K562 (cell line): ENCODE results near the gene MMP23B. TPM values are rescaled to one million over a fixed set of nuclear protein-coding genes. Genes with fewer than 3 reads are reported as not detected.
A peak's percentile ranks its signal among the peaks of the same experiment; 100 is the strongest.

Source experiments
- ATAC-seq: fragments of 200-7000 bp; cut with Tn5 transposase; 3 replicates; pipeline ENCODE4 v1.9.1; 2020; ENCODE audit warnings: moderate library complexity
- BruUV-seq: library from RNA; stranded (reverse); fragments of 400-500 nt; replicated peaks from 2 replicates; lab custom pipeline; 2021; lab: Mats Ljungman, UMichigan
- CTCF ChIA-PET: fragments of 300-600 bp; formaldehyde crosslinking; extraction: SDS; loops from one replicate; lab custom pipeline; 2021; ENCODE audit warnings: low intra/inter-chr PET ratio; lab: Yijun Ruan, JAX
- POLR2A ChIA-PET: fragments of 300-600, 350-650 bp; sonication (Branson Sonifier 250); formaldehyde crosslinking; extraction: SDS; loops from one replicate; lab custom pipeline; 2021; ENCODE audit warnings: antibody characterized with exemption, inconsistent platforms; lab: Yijun Ruan, JAX
- DNase-seq, 4 experiments: peaks; one replicate each; pipeline versions ENCODE4 v3.0.0 to v3.0.0-alpha.2; 2011 to 2018; ENCODE audit warnings: low spot score in 3 of 4, mixed read lengths in 3 of 4; ENCODE audit errors: extremely low read depth in 1 of 4
- FAIRE-seq: peaks from 2 replicates; lab custom pipeline; 2011; peaks lifted over from hg19 to GRCh38; lab: Jason Lieb, UNC
- H2AFZ ChIP-seq: 2 replicates; pipeline ENCODE4 v1.6.0; 2011; ENCODE audit warnings: low read depth, low read length, control low read depth, inconsistent platforms
- H3K27ac ChIP-seq: fragments of 200-600 bp; 3 replicates; pipeline ENCODE4 v1.8.0; 2011; ENCODE audit warnings: low read depth, mild to moderate bottlenecking, control low read depth, inconsistent platforms, low read length, moderate library complexity, mixed read lengths; ENCODE audit errors: extremely low read depth
- H3K27me3 ChIP-seq, 2 experiments: fragments of 300-600 bp in 1 of 2; 2 replicates in 1 of 2; 3 replicates in 1 of 2; pipeline versions ENCODE4 v1.6.0 to v1.8.0; 2011; ENCODE audit warnings: inconsistent platforms in 2 of 2, low read length in 2 of 2, mild to moderate bottlenecking in 1 of 2, mixed read lengths in 1 of 2, moderate library complexity in 1 of 2; ENCODE audit not compliant: control insufficient read depth in 2 of 2, insufficient read depth in 2 of 2
- H3K36me3 ChIP-seq: fragments of 300-600 bp; 3 replicates; pipeline ENCODE4 v1.8.0; 2011; ENCODE audit warnings: mild to moderate bottlenecking, low read length, inconsistent platforms; ENCODE audit not compliant: control insufficient read depth, insufficient read depth
- H3K4me1 ChIP-seq, 2 experiments: fragments of 200-600 bp in 1 of 2; replicated peaks in 1 of 2; 2 replicates in 1 of 2; 3 replicates in 1 of 2; pipeline versions ENCODE4 v1.5.1 to v1.8.0; 2011; ENCODE audit warnings: inconsistent platforms in 2 of 2, low read length in 2 of 2, mild to moderate bottlenecking in 1 of 2, mixed read lengths in 1 of 2, moderate library complexity in 1 of 2; ENCODE audit not compliant: control insufficient read depth in 2 of 2, insufficient read depth in 2 of 2
- H3K4me2 ChIP-seq: 2 replicates; pipeline ENCODE4 v1.6.1; 2011; ENCODE audit warnings: low read length, control low read depth, inconsistent platforms, mixed read lengths; ENCODE audit not compliant: insufficient read depth
- H3K4me3 ChIP-seq: fragments of 200-600 bp; sonication (generic), shearing (Covaris generic); 2 replicates; pipeline ENCODE4 v1.5.1; 2016; ENCODE audit warnings: control low read depth, inconsistent platforms
- H3K79me2 ChIP-seq: fragments of 200-600 bp; 3 replicates; pipeline ENCODE4 v1.8.0; 2011; ENCODE audit warnings: low read length, inconsistent platforms; ENCODE audit not compliant: control insufficient read depth, insufficient read depth
- H3K9ac ChIP-seq, 2 experiments: 2 replicates each; pipeline versions ENCODE4 v1.6.0 to v1.6.1; 2011; ENCODE audit warnings: low read depth in 2 of 2, low read length in 2 of 2, control low read depth in 1 of 2, inconsistent platforms in 1 of 2, mild to moderate bottlenecking in 1 of 2, mixed read lengths in 1 of 2; ENCODE audit not compliant: insufficient read depth in 1 of 2
- H3K9me1 ChIP-seq: one replicate; pipeline ENCODE4 v1.6.0; 2011; ENCODE audit warnings: inconsistent platforms, mild to moderate bottlenecking, low read length, moderate library complexity; ENCODE audit not compliant: control insufficient read depth, insufficient read depth
- H3K9me3 ChIP-seq: replicated peaks from 2 replicates; pipeline ENCODE4 v1.5.1; 2011; ENCODE audit warnings: low read depth, low read length, inconsistent platforms; ENCODE audit not compliant: control insufficient read depth, insufficient read depth
- H4K20me1 ChIP-seq: replicated peaks from 2 replicates; pipeline ENCODE4 v1.6.1; 2011; ENCODE audit warnings: low read length, inconsistent platforms, mixed read lengths; ENCODE audit not compliant: control insufficient read depth, insufficient read depth
- ATF1 ChIP-seq, 2 experiments: fragments of 450-650 bp in 1 of 2; IDR thresholded peaks; 2 replicates each; pipeline ENCODE4 v1.6.1; 2016; ENCODE audit warnings: missing compliant biosample characterization in 1 of 2, missing genetic modification characterization in 1 of 2
- DPF2 ChIP-seq: fragments of 450-650 bp; IDR thresholded peaks from 2 replicates; pipeline ENCODE4 v1.6.1; 2016
- LARP7 ChIP-seq: fragments of 450-650 bp; IDR thresholded peaks from 2 replicates; pipeline ENCODE4 v1.6.1; 2016
- MAFG ChIP-seq: fragments of 450-650 bp; conservative IDR thresholded peaks from 2 replicates; pipeline ENCODE4 v1.6.1; 2016; ENCODE audit warnings: missing genetic modification characterization, missing compliant biosample characterization
- NFXL1 ChIP-seq: fragments of 450-650 bp; formaldehyde crosslinking; IDR thresholded peaks from 2 replicates; pipeline ENCODE4 v1.4.0; 2021; ENCODE audit warnings: mild to moderate bottlenecking
- PML ChIP-seq: IDR thresholded peaks from 2 replicates; pipeline ENCODE4 v1.6.1; 2012; ENCODE audit warnings: low read length, inconsistent platforms
- POLR2G ChIP-seq: fragments of 200-400 bp; formaldehyde crosslinking; IDR thresholded peaks from 2 replicates; pipeline ENCODE4 v1.6.1; 2017; ENCODE audit warnings: low read depth, mild to moderate bottlenecking, antibody characterized with exemption, low read length, moderate library complexity
- RBFOX2 ChIP-seq: fragments of 200-400 bp; formaldehyde crosslinking; IDR thresholded peaks from 2 replicates; pipeline ENCODE4 v1.6.1; 2017; ENCODE audit warnings: low read depth, mild to moderate bottlenecking, low read length, moderate library complexity
- RBM25 ChIP-seq: fragments of 200-400 bp; formaldehyde crosslinking; IDR thresholded peaks from 2 replicates; pipeline ENCODE4 v1.6.1; 2018; ENCODE audit warnings: low read length, low read depth, moderate library complexity; ENCODE audit not compliant: severe bottlenecking
- RFX1 ChIP-seq: fragments of 450-650 bp; IDR thresholded peaks from 2 replicates; pipeline ENCODE4 v1.6.1; 2016; ENCODE audit warnings: mild to moderate bottlenecking, moderate library complexity
- SLC30A9 ChIP-seq: fragments of 250-450 bp; sonication (Bioruptor Pico); IDR thresholded peaks from 2 replicates; pipeline ENCODE4 v1.8.0; 2022; ENCODE audit warnings: mild to moderate bottlenecking, moderate library complexity
- SMAD4 ChIP-seq: fragments of 250-450 bp; sonication (Bioruptor Pico); conservative IDR thresholded peaks from 2 replicates; pipeline ENCODE4 v1.8.0; 2021; ENCODE audit warnings: inconsistent platforms, mild to moderate bottlenecking, moderate library complexity
- TCFL5 ChIP-seq: fragments of 250-450 bp; sonication (Bioruptor Pico); conservative IDR thresholded peaks from 2 replicates; pipeline ENCODE4 v1.6.1; 2021; ENCODE audit warnings: mild to moderate bottlenecking, moderate library complexity, matching md5 sums
- WGBS: fragments of 100-300 bp; shearing (Covaris generic); methylation state at CpG from one replicate; pipeline ENCODE4 v1.1.6; 2016; ENCODE audit warnings: low coverage, mixed read lengths; ENCODE audit not compliant: insufficient coverage; ENCODE audit errors: missing lambda C conversion rate; 5-methylcytosine and 5-hydroxymethylcytosine counted together
- in situ Hi-C: fragments of 300-500 bp; cut with MboI; formaldehyde crosslinking; loops from 4 replicates; pipeline ENCODE4 v1.15.0; 2018; ENCODE audit warnings: inconsistent platforms, mixed read lengths
- intact Hi-C: fragments of 100-400 bp; cut with micrococcal nuclease; formaldehyde crosslinking; loops from 2 replicates; pipeline ENCODE4 v1.14.2; 2022
- polyA plus RNA-seq, 8 experiments: library from polyadenylated mRNA; depleted of rRNA in 4 of 8; stranded (reverse) in 5 of 8; unstranded in 3 of 8; fragments of >200 nt; fragmentation: Nextera tagmentation in 2 of 8; fragmentation: Illumina TruSeq in 1 of 8; extraction: Ambion mirVana in 2 of 8; extraction: Trizol in 1 of 8; gene quantifications; 2 replicates each; pipeline versions ENCODE4 v1.2.1 to v1.2.3, GENCODE V29; 2011 to 2014; ENCODE audit warnings: inconsistent platforms in 1 of 8, missing spikeins in 1 of 8
- total RNA-seq, 7 experiments: library from RNA; depleted of rRNA in 6 of 7; stranded (reverse); fragments of >200 nt in 6 of 7; fragmentation: Illumina TruSeq in 2 of 7; extraction: Trizol in 2 of 7; gene quantifications; 2 replicates each; pipeline versions ENCODE4 v1.2.1 to v1.2.3, GENCODE V29; 2011 to 2021; ENCODE audit warnings: low replicate concordance in 1 of 7
- TF ChIP-seq, protein P1 (sequence below), 2 experiments: fragments of 200-800 bp in 1 of 2; sonication (Bioruptor generic) in 1 of 2; sonication (generic) in 1 of 2; formaldehyde crosslinking in 1 of 2; IDR thresholded peaks in 1 of 2; conservative IDR thresholded peaks in 1 of 2; 2 replicates each; pipeline versions ENCODE4 v1.5.0 to v1.6.1; 2016 to 2020; ENCODE audit warnings: missing compliant biosample characterization in 1 of 2, missing genetic modification characterization in 1 of 2, missing genetic modification reagents in 1 of 2
- TF ChIP-seq, protein P2 (sequence below), 2 experiments: IDR thresholded peaks in 1 of 2; conservative IDR thresholded peaks in 1 of 2; 2 replicates each; pipeline ENCODE4 v1.6.1; 2016; ENCODE audit warnings: low read depth in 2 of 2, mild to moderate bottlenecking in 1 of 2, missing compliant biosample characterization in 1 of 2, missing genetic modification characterization in 1 of 2, moderate library complexity in 1 of 2

The MMP23B gene
- total and polyA plus RNA-seq, 9 of the 15 experiments (the other 6 are each of a cell fraction or from before 2014, with no cell fraction given) = 0.28 to 1.2 (median 0.41) TPM; not detected in 5

DNA sequence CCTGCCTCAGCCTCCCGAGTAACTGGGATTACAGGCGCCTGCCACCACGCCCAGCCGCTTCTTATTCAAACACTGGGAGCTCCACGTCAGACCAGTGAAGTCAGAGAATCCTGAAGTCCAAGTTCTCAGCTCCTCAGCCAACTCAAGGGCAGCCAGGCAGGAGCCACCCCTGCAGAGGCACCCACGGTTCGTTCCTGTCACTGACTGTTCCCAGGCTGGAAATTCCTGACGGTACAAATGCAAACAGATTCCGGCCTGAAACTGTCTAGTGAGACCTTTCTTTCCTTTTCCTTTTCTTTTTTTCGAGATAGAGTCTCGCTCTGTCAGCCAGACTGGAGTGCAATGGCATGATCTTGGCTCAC lies 48.9 kb downstream of the MMP23B start (continued):
- TF ChIP-seq PML (no peak), DPF2 (no peak), MAFG (tag) (no peak), NFXL1 (CRISPR knock-in tag) (no peak), ATF1 (CRISPR knock-in tag; IDR thresholded peaks at IDR 0.05) (no peak), ATF1 (tag; IDR thresholded peaks at IDR 0.05) (no peak), TCFL5 (CRISPR knock-in tag) (no peak), SMAD4 (CRISPR knock-in tag) (no peak)
- TF ChIP-seq, protein P1, sequence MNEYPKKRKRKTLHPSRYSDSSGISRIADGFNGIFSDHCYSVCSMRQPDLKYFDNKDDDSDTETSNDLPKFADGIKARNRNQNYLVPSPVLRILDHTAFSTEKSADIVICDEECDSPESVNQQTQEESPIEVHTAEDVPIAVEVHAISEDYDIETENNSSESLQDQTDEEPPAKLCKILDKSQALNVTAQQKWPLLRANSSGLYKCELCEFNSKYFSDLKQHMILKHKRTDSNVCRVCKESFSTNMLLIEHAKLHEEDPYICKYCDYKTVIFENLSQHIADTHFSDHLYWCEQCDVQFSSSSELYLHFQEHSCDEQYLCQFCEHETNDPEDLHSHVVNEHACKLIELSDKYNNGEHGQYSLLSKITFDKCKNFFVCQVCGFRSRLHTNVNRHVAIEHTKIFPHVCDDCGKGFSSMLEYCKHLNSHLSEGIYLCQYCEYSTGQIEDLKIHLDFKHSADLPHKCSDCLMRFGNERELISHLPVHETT (CRISPR knock-in tag; conservative IDR thresholded peaks at IDR 0.05 in 1 of 2, IDR thresholded peaks at IDR 0.05 in 1 of 2) = no peak

DNA sequence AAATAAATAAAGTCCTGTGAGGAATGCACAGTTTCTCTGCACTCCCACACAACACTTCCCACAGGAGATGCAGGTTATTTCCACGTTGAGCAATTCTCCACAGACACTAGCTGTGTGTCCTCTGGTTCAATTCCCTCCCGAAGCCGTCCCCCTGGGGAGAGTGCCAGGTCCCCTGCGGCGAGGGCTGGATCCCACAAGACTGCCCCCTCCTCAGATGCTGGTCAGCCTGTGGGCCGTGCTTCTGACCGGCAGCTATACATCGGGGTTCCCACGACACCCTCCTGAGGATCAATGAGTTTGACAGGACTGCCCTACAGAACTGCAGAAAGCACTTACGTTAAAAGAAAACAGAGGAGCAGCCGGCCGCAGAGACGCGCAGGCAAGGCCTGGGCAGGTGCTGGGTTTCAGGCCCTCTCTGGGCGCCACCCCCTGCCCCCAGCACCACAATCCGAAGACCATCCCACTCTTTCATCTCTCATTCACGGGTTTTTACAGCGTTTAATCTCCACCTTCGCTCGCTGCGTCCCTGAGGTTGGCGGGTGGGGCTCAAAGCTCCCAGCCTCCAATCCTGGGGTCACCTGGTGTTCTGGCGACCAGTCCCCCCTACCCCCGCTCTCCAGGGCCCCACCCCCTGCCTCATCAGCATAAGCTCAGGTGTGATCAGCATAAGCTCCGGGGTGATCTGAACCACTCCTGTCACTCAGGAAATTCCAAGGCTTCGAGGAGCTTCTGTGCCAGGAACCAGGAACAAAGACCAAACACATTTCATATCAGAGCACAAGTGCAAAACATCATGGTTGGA lies 51.3 kb downstream of the MMP23B start:
- no peaks in the 10 kb centered on the region for H3K27me3 ChIP-seq
- peaks cover 4% of the 10 kb centered on the region for H3K9me3 ChIP-seq
- BruUV-seq = no TSS peak
- no peak overlapping the region for H3K27ac ChIP-seq
- H3K4me1 ChIP-seq = peaks cover 3 to 41% of the 10 kb centered on the region in 2 experiments; a peak in 4 of 5 replicates
- ChIA-PET CTCF (interaction anchor here (0.7 kb wide), 1 partner anchor 64 kb away, joined by 3 read pairs; no protein-coding TSS in a partner anchor), POLR2A (interaction anchor here (0.9 to 1.0 kb wide), 2 partner anchors 11 to 14 kb away, joined by 3 read pairs; no protein-coding TSS in a partner anchor)
- peaks cover 5% of the 10 kb centered on the region for H3K9me1 ChIP-seq
- H2AFZ ChIP-seq = no peak overlapping the region
- H3K4me2 ChIP-seq = no peak overlapping the region
- WGBS = 86% methylated on average over 24 of the region's 26 CpGs
- ATAC-seq (no peak), DNase-seq (peak in 2 of 4 experiments; percentile 13), FAIRE-seq (no peak)
- intact Hi-C loops = no loop called here
- H4K20me1 ChIP-seq = 0 out of 2 replicates have a peak, but pooled peaks cover 2% of the 10 kb centered on the region
- no peaks in the 10 kb centered on the region for H3K36me3 ChIP-seq
- in situ Hi-C loops = no loop called here
- H3K4me3 ChIP-seq = no peak overlapping the region
- peak overlapping the region in 1 of 2 experiments; percentile 27; a peak in 1 of 4 replicates for H3K9ac ChIP-seq
- H3K79me2 ChIP-seq = peaks cover 40% of the 10 kb centered on the region
- TF ChIP-seq, protein P2, sequence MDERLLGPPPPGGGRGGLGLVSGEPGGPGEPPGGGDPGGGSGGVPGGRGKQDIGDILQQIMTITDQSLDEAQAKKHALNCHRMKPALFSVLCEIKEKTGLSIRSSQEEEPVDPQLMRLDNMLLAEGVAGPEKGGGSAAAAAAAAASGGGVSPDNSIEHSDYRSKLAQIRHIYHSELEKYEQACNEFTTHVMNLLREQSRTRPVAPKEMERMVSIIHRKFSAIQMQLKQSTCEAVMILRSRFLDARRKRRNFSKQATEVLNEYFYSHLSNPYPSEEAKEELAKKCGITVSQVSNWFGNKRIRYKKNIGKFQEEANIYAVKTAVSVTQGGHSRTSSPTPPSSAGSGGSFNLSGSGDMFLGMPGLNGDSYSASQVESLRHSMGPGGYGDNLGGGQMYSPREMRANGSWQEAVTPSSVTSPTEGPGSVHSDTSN (CRISPR knock-in tag; IDR thresholded peaks at IDR 0.05; ENCODE audit: low read depth) = no peak
- TF ChIP-seq, protein P2 (tag; conservative IDR thresholded peaks at IDR 0.05; ENCODE audit: low read depth) = no peak
- TF ChIP-seq LARP7 = no peak
- TF ChIP-seq SLC30A9 (CRISPR knock-in tag) = no peak
- TF ChIP-seq RBFOX2 = 0 out of 2 replicates have a peak, but pooled peaks have one; percentile 1
- TF ChIP-seq RBM25 = no peak
- TF ChIP-seq RFX1 = no peak
- 0 out of 2 replicates have a peak, but pooled peaks have one; percentile 27 for TF ChIP-seq POLR2G
